Hypothalamus (tissue), 51 donors: Measurements from ENCODE around the gene PIAS2.
"Not testable (repeated sequence)": the region's sequence is repeated elsewhere in the genome, so short reads cannot be mapped to it uniquely, and the experiment has no call there.

Experiments used
- DNase-seq, 51 donors: peaks; one replicate each; lab custom pipeline; 2025; lab: John Stamatoyannopoulos, UW

The PIAS2 gene

DNA sequence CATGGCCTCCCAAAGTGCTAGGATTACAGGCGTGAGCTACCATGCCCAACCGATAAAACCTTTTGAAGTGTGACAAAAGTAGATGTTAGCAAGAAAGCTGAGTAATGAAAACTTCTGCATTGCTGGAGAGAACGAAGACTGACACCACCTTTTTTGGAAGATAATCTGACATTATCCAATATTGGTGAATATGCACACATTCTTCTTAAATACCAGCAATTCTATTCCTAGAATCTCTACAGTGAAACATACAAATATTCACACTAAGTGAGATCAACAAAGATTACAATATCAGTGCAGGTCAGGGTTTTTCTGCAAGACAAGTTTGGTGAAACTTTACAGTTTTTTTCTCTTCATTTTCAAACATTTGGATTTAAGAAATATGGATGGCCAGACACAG lies 7.8 kb downstream of the PIAS2 start:
- DNase-seq, result no peak

DNA sequence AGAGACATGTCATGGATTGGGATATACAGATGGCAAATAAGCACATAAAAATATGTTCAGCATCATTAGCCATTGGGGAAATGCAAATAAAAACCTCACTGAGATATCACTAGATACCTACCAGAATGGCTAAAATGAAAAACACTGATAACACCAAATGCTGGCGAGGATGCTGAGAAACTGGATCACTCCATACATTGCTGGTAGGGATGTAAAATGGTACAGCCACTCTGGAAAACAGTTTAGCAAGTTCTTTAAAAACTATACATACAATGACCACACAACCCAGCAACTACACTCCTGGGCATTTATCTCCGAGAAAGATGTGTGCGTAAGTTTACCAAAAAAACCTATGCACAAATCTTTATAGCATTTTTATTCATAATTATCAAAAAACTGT lies 13.9 kb downstream of the PIAS2 start:
- DNase-seq, result no peak

DNA sequence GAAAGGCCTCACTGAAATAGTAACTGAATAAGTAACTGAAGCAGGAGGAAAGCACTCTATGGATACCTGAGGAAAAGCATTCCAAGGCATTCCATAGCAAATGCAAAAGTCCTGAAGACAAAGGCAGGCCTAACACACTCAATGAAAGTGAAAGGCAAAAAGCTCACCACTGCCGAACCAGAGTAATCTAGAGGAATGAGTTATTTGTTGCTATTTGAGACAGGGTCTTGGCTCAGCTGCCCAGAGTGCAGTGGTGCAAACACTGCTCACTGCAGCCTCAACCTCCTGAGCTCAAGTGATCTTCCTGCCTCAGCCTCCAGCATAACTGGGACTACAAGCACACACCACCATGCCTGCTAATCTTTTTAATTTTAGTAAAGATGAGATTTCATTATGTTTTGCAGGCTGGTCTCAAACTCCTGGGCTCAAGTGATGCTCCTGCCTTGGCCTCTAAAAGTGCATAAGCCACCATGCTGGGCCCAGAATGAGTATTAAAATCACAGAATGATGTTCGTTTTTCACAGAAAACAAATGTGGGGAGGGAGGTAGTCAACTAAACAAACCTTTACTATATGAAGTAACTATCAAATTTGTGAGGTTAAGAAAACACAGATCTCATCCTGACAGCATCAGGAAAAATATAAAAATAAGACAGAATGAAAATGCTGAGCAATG lies 17.9 kb downstream of the PIAS2 start:
- DNase-seq, result no peak

DNA sequence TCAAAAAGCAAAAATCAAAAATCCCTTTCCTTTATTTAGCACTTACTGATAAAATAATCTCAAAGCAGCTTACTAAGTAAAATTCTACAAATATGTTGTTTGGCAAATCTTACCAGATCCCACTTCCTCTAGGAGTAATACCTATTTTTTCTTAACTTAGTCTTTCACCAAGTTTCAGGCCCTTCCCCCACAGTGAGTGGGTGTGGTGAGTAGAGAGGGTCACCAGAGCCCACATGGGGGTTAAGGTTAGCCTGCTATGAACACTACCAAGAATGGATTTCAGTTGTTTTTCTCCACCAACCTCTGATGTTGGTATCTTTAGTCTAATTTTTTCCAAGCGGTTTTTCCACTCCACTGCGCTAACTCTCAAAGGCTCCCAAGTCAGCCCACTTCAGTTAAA lies 23.2 kb downstream of the PIAS2 start:
- no peak for DNase-seq

DNA sequence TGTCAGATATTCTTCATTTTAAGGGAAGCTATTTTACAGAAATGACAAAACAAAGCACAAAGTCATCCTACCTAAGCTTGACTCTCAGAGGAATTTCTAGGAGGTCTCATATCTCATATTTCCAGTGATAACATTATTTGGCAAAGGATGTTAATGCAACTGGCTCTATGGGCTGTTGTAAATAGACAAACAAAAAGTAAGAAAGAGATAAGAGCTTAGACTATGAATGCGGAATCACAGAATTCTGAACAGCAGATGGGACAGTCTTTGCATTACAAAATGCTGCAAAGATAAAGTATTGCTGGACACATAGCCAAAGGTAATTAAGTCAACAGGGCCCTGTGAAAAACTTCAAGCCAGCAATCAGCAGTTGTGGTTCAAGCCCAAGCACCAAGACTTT lies 23.9 kb downstream of the PIAS2 start:
- DNase-seq, result no peak

DNA sequence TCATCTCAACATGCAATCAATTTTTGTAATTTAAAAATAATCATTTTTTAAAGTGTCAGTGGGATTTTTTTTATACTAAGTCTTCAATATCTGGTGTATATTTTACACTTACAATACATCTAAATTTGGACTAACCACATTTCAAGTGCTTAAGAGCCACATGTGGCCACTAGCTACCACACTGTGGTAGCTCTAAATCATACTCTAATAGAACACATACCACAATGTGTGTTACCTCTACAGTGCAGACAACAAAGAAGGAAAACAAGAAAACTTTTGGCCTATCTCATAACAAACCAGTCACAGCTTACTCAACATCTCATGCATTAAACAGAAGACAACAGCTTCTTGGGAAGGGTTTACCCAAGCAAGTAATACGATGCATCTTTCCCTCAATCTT lies 24.5 kb downstream of the PIAS2 start:
- no peak for DNase-seq

DNA sequence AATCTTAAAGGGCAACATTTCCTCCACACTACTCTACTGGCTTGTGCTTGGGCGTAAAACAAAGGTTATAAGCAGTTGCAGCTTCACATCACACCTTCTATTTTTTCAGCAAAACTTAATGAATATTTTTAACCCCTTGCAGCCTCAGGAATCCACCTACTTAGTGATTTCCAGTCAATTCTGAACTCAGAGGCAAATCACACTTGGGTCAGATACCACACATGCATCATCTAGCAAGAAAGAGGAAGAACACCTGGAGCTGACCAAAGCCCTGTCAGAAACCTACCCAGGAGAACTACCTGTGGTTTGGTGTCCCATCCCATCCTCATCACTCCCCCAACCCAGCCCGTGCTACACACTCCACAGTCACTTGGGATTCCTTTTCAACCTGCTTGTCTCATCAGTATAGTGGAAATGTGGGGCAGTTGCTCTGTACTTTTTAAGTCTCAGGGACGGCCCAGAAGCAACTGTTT lies 25.5 kb downstream of the PIAS2 start:
- no peak for DNase-seq

DNA sequence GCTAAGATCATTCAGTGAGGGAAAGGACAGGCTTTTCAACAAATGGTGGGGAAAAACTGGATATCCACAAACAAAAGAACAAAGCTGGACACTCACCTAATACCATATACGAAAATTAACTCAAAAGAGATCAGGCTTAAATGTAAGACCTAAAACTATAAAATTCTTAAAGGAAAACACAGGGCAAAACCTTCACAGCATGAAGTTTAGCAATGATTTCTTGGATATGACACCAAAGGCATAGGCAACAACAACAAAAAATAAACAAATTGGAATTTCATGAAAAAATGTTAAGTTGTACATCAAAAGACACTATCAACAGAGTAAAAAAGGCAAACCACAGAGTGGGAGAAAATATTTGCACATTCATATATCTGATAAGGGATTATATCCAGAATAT lies 28.3 kb downstream of the PIAS2 start:
- no peak for DNase-seq

DNA sequence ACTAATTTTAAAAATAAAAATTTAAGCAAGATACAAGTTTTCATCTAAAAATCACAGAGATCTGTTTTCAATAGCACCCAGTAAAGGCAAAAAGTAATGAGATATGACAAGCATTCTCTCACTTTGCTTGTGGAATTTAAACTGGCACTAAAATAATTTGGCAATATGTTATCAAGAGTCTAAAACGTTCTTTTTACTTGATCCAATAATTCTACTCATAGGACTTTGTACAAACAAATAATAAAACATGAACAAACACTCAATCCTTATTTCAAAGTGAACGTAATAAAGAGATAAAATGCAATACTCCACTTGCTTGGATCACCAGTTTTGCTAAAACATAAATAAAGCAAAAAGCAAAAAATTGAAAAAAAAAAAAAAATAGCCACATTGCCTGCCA lies 30.4 kb downstream of the PIAS2 start:
- DNase-seq, result no peak

DNA sequence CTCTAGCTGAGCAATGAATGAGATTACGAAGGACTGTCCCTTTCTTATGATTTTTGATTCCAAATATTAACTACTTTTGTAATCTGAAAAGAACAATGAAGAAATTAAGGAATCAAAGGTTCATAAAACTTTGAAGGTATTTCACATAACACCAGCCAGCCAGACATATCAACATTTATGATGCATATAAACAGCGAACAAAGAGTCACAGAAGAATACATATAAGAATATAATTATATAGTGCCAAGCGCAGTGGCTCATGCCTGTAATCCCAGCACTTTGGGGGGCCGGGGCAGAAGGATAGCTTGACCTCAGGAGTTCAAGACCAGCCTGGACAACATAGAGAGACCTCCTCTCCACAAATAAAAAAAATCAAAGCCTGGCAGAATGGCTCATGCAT lies 34.1 kb downstream of the PIAS2 start:
- no peak for DNase-seq

DNA sequence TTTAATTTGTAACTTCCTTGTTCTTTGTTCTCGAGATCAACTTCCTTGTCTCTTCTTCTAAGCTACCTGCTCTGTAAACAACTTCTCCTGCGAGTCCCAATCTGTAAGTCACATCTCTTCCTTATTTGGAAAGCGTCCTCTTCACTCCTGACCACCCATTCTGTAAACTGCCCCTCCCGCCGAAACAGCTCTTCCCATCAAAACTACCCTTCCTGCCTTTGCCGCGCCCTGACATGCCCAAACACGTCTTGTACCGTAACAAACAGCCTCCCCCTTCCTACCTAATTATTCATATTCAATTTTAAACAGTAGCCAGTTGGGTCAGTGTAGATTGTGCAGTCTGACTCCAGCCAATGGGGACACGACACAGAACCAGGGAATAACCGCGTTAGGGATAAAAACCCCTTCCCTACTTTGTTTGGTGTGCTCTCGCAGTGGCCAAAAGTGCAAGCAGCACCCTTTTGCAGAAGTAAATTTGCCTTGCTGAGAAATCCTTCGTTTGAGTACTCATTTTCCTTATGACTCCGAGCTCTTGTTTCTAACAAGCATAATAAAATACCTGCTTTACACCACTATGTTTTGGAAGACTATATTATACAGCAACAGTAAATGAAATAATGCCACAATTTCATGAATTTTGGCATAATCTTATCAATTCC lies 39.8 kb downstream of the PIAS2 start:
- DNase-seq, result no peak

DNA sequence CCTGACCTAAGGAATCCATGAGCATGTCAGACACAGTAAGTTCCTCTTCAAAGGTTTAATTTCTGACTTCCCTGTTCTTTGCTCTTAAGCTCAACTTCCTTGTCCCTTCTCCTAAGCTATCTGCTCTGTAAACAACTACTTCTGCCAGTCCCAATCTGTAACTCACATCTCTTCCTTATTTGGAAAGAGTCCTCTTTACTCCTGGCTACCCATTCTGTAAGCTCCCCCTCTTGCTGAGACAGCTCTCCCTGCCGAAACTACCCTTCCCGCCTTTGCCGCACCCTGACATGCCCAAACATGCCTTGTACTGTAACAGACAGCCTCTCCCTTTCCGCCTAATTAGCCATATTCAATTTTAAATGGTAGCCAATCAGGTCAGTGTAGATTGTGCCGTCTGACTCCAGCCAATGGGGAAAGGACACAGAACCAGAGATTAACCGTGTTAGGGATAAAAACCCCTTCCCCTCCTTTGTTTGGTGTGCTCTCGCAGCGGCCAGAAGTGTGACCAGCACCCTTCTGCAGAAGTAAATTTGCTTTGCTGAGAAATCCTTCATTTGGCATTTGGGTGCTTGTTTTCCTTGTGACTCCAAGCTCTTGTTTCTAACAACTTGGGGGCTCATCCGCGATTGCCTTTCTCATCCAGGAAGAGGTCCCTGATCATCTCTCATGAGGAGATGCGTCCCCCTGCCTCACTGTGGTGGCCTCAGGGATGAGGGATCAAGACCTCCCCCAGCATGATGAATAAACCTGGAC lies 49.0 kb downstream of the PIAS2 start:
- DNase-seq, result no peak

DNA sequence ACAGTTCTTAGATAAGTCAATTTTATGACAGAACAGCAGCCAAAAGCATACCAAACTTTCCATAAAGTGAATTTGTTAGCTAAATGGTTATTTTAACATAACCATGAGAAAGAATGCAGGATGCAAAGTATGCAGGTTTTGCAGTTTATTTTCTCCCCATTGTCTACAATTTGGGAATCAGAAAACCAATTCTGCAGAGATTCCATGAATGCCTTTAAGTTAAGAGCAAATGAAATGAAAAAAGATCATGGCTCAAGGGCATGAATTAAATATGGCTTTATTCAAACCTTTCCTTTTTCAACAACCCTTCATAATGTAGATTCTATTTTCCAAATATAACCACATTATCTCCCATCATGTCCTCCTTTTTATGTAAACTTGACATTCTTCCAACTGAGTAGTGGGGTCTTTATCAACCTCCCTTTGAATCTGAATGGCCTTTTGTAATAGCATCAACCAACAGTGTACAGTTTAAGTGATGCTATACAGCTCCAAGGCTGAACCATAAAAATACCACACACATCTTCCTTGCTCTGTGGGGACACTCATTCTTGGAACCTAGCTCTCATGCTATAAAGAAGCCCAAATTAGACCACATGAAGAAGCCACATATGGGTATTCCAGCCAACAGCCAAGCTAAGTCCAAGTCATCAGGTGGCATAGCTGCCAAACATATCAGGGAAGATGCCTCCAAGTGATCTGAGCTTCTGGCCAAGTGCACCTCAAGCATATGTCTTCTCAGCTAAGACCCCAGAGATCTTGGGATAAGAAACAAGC lies 49.8 kb downstream of the PIAS2 start:
- DNase-seq, result peak in 1 of 51 donors; percentile 0

DNA sequence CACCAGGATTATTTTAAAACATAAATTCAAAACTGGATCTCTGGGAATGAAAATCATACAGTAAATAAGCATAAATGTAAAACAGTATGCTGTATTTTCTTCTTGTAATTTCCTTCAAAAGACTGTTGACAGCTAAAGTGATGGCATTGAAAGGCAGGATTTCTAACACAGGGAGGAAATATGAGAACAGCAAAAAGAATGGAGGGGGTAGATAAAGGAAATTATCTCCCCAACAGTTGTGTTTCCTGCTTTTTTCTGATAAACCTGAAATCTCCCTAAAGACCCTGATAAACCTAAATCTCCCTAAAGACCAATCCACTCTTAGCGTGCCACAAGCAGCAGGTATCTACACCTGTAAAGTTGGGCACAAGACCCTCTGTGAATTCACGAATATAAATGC lies 50.8 kb downstream of the PIAS2 start:
- no peak for DNase-seq

DNA sequence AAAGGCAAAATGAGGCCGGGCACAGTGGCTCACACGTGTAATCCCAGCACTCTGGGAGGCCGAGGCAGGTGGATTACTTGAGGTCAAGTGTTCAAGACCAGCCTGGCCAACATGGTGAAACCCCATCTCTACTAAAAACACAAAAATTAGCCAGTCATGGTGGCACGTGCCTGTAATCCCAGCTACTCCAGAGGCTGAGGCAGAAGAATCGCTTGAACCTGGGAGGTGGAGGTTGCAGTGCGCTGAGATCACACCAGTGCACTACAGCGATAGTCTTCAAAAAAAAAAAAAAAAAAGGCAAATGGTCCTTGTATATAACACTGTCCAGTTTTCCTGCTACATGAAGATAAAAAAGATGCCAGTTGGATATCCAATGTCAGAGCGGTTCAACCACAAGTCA lies 52.1 kb downstream of the PIAS2 start:
- not testable (repeated sequence) for DNase-seq

DNA sequence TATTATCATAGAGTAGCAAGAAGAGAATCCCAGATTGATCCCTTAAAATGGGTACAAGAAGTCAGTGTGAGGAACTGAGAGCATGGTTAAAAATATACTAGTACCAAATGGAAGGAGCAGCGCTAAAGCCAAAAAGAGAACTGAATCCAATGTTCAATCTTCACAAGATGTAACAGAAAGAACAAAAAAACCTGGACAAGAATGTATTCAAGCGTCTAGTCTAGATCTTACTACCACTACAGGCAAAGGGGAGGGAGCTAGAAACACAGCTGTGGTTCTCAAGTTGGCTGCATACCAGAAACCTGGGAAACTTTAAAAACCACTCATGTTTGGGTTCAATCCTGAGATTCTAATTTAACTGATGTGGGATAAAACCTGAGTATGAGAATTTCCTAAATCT lies 57.5 kb downstream of the PIAS2 start:
- DNase-seq, result no peak

DNA sequence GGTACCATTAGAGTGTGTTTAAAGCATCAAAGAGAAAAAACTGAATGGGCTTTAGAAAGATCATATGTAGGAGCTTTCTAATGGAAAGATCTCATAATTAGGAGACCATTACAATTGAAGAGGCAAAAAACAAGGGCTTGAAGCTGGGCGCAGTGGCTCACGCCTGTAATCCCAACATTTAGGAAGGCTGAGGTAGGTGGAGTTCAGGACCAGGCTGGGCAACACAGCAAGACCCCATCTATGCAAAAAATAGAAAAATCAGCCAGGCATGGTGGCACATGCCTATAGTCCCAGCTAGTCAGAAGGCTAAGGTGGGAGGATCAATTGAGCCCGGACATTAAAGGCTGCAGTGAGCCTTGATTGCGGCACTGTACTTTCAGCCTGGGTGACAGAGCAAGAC lies 59.0 kb downstream of the PIAS2 start:
- DNase-seq, result no peak

DNA sequence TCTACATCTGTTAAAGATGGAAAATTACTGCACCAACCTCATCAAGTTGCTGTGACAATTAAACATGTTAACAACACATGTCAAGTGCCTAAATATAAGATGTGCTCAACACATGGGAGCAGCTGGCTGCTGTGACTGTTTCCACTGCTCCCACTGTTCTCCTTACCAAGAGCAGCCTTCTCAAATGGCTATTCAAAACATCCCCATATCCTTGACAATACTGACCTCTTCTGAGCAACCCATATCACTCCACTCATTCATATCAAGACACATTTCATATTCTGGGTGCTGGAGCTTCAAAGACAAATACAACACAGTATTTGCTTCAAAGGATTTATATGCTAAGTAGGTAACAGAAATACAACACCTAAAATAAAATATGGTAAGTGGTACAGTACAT lies 60.3 kb downstream of the PIAS2 start:
- DNase-seq, result peak in 5 of 51 donors; percentile 1 to 18 (median 8)

DNA sequence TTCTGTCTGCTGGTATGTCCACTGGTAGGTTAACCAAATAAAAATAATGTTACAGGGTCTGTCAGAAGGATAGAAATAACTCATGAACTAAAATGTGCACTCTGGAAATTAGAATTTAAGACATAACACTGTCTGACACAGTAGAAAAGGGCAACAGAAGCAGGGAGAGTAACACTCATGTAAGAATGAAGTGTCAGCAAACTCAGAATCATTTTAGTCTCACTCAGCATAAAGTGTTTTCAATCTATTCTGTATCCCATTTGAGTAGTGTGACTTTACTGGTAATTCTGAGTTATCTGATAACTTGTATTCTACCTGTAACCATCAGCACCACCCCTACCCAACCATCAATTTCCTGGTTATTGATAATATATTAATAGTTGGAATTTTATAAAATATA lies 68.3 kb downstream of the PIAS2 start:
- DNase-seq, result no peak

DNA sequence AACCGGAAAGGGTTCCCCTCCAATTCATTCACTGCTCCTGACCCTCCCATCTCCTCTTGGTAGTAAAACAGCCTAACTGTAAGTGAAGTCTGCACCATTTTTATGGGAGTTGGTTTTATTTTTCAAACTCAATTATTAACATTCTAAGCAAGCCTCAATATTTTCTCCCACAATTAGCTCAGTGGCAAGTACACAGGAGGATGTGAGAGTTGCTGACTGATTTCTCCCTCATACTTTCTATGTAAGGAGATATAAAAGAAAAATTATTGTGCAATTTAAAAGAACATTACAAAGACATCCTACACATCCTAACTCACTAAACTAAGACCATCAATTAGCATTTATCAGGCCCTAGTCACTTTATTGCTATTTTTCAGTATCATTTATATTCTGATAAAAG lies 73.9 kb downstream of the PIAS2 start:
- DNase-seq, result peak in 1 of 51 donors; percentile 5

DNA sequence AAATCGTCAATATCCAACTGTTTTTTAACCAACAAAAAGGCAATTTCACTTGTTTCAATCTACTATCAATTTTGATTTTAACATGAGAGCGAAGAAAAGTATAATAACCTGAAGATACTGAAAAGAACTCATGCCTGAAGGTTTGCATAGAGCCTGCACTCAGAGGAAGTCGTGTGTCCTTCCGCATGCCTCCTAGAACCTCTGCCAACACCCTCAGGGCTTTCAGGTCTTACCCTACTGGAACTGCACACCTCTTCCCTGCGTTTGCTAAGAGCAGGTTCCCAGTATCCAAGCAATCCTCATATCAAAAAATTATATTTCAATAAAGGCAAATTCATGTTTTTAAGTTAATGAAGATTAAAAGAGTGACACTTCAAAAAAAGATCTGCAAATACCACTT lies 74.7 kb downstream of the PIAS2 start:
- no peak for DNase-seq
